ENCODE data around the gene HHEX. TPM values are rescaled to one million over a fixed set of nuclear protein-coding genes. Genes with fewer than 3 reads are reported as not detected.
A peak's percentile ranks its signal among the peaks of the same experiment; 100 is the strongest.
"Not testable (repeated sequence)": the region's sequence is repeated elsewhere in the genome, so short reads cannot be mapped to it uniquely, and the experiment has no call there.

Gene HHEX
- 17.3 and 17.7 TPM in 2 replicates for total RNA-seq (2014; rRNA removed; shearing (Covaris generic))

DNA sequence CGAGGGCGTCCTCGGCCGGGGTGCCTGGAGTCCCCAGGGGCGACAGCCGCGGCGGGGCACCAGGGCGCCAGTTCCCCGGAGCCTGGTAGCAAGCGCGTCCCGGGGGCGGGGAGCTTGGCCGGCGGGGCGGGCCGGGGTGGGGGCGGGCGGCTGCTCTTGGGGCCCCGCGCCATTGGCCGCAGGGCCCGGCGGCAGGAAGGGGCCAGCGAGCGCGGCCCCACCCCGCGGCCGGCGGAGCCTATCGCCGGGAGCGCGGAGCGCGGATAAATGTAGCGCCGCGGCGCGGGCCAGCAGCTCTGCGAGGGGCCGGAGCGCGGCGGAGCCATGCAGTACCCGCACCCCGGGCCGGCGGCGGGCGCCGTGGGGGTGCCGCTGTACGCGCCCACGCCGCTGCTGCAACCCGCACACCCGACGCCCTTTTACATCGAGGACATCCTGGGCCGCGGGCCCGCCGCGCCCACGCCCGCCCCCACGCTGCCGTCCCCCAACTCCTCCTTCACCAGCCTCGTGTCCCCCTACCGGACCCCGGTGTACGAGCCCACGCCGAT is at the start of gene HHEX:
Gene HHEX, plus strand, starts transcription at position 293 of the 548 bp plus-strand sequence. Its CDS starts 32 bp downstream, at position 325.
- Histone ChIP-seq H3K27ac (peak within 1 kb of the TSS; percentile 76), H3K4me3 (peak within 1 kb of the TSS; percentile 94)

DNA sequence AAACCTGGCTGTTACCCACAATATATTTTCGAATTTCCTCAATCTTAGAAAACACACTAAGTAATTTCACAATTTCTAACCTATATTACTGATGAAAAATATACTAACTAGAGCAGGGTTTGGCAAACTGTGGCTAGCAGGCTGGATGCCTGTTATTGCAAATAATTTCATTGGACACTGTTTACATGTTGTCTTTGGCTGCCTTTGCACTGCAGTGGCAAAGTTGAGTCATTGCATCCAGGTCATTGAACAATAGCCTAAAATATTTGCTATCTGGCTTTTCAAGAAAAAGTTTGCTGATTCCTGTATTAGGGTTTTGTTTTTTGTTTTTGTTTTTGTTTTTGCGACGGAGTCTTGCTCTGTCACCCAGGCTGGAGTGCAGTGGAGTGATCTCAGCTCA is 49.6 kb upstream of the HHEX start:
- peak overlapping the region; percentile 43 for H3K27ac ChIP-seq
- H3K4me1 ChIP-seq (replicated peaks): peaks cover 22% of the 10 kb centered on the region
- no peaks in the 10 kb centered on the region for H3K9me3 ChIP-seq (replicated peaks)
- peak in 1 of 2 experiments; percentile 36 for DNase-seq (ENCODE audit: low read depth in 1 of 2, low spot score in 2 of 2)
- H3K36me3 ChIP-seq: peaks cover 88% of the 10 kb centered on the region
- no peaks in the 10 kb centered on the region for H3K27me3 ChIP-seq (replicated peaks)
- H3K4me3 ChIP-seq: no peak overlapping the region

More for the DNA sequence above, at the start of gene HHEX:
- Histone ChIP-seq H3K9me3 (replicated peaks) (peaks cover 3% of the 10 kb centered on the region; the same call in 1 of the 2 replicates), H3K36me3 (peaks cover 57% of the 10 kb centered on the region), H3K4me1 (replicated peaks) (peaks cover 28% of the 10 kb centered on the region), H3K27me3 (replicated peaks) (no peaks in the 10 kb centered on the region)
- peak in 1 of 2 experiments; percentile 72 for DNase-seq (ENCODE audit: low read depth in 1 of 2, low spot score in 2 of 2)

- Histone ChIP-seq H3K27ac (no peak overlapping the region), H3K9me3 (replicated peaks) (no peaks in the 10 kb centered on the region), H3K36me3 (peaks cover 89% of the 10 kb centered on the region), H3K4me1 (replicated peaks) (peaks cover 22% of the 10 kb centered on the region), H3K27me3 (replicated peaks) (no peaks in the 10 kb centered on the region), H3K4me3 (no peak overlapping the region)
- DNase-seq (ENCODE audit: low read depth in 1 of 2, low spot score in 2 of 2): no peak
Observed at GRCh38 chr10:92641492-92641891, 48.3 kb upstream of the HHEX start.

- Histone ChIP-seq H3K4me1 (replicated peaks) (peaks cover 20% of the 10 kb centered on the region), H3K4me3 (no peak overlapping the region), H3K27me3 (replicated peaks) (no peaks in the 10 kb centered on the region), H3K9me3 (replicated peaks) (no peaks in the 10 kb centered on the region), H3K27ac (peak overlapping the region; percentile 78; the same call in 1 of the 2 replicates), H3K36me3 (peaks cover 95% of the 10 kb centered on the region)
- DNase-seq (ENCODE audit: low read depth in 1 of 2, low spot score in 2 of 2): no peak
Observed at GRCh38 chr10:92644921-92645320, 44.8 kb upstream of the HHEX start.

- H3K27me3 ChIP-seq (replicated peaks); DNase-seq (ENCODE audit: low read depth in 1 of 2, low spot score in 2 of 2); H3K9me3 ChIP-seq (replicated peaks); H3K4me1 ChIP-seq (replicated peaks); H3K27ac ChIP-seq; H3K4me3 ChIP-seq: not testable (repeated sequence)
- H3K36me3 ChIP-seq: peaks cover 98% of the 10 kb centered on the region
Observed at GRCh38 chr10:92650864-92651263, 38.9 kb upstream of the HHEX start.

- H3K27ac ChIP-seq: no peak overlapping the region
- no peak for DNase-seq (ENCODE audit: low read depth in 1 of 2, low spot score in 2 of 2)
- H3K27me3 ChIP-seq (replicated peaks): no peaks in the 10 kb centered on the region
- H3K36me3 ChIP-seq: peaks cover 57% of the 10 kb centered on the region
- H3K4me3 ChIP-seq: no peak overlapping the region
- no peaks in the 10 kb centered on the region for H3K9me3 ChIP-seq (replicated peaks)
- H3K4me1 ChIP-seq (replicated peaks): no peaks in the 10 kb centered on the region
Observed at GRCh38 chr10:92655426-92655825, 34.3 kb upstream of the HHEX start.

DNA sequence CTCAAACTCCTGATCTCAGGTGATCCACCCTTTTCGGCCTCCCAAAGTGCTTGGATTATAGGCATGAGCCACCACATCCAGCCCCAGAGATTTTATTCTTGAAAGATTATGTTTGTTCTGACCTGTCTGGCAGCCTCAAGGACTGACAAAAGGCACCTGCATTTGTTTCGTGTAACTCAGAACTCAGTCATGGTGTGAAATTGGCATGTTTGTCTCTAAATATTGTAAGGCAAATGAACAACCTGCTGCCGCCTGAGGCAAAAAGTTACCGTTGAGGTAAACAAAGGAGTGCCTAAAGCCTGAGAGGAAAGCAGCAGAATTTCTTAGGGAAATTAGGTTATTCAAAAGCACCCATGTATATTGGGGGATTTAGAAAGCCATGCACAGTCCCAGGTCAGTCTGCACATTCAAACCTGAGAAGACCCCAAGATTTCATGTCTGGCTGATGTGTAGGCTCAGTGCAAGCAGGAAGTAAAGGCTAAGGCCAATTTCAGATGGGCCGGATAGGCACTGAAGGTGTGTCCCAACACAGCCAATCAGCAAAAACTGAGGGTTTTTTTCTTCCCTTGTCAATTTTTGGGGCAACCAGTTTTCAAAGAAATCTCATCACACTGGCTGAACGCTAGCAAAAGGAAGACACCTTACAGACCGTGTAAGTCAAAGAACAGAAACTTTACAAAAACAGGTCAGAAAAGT is 33.3 kb upstream of the HHEX start:
- H3K36me3 ChIP-seq: peaks cover 49% of the 10 kb centered on the region
- H3K4me1 ChIP-seq (replicated peaks): no peaks in the 10 kb centered on the region
- H3K27me3 ChIP-seq (replicated peaks): no peaks in the 10 kb centered on the region
- no peak overlapping the region for H3K4me3 ChIP-seq
- no peak overlapping the region for H3K27ac ChIP-seq
- no peak for DNase-seq (ENCODE audit: low read depth in 1 of 2, low spot score in 2 of 2)
- no peaks in the 10 kb centered on the region for H3K9me3 ChIP-seq (replicated peaks)

DNA sequence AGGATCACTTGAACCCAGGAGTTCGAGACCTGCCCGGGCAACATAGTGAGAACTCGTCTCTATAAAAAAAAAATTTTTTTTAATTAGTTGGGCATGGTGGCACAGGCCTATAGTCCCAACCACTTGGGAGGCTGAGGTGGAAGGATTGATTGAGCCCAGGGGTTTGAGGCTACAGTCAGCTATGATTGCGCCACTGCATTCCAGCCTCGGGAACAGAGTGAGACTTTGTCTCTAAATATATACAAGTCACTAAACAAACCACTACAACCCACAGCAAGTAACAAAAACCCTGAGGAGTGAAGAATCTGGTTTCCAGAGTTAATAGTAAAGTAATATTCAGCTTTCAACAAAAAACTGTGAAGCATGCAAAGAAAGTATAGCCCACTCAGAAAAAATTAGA is 32.7 kb upstream of the HHEX start:
- Histone ChIP-seq H3K27ac (no peak overlapping the region), H3K4me3 (no peak overlapping the region), H3K4me1 (replicated peaks) (no peaks in the 10 kb centered on the region), H3K36me3 (peaks cover 43% of the 10 kb centered on the region), H3K27me3 (replicated peaks) (no peaks in the 10 kb centered on the region), H3K9me3 (replicated peaks) (no peaks in the 10 kb centered on the region)
- DNase-seq (ENCODE audit: low read depth in 1 of 2, low spot score in 2 of 2): no peak

DNA sequence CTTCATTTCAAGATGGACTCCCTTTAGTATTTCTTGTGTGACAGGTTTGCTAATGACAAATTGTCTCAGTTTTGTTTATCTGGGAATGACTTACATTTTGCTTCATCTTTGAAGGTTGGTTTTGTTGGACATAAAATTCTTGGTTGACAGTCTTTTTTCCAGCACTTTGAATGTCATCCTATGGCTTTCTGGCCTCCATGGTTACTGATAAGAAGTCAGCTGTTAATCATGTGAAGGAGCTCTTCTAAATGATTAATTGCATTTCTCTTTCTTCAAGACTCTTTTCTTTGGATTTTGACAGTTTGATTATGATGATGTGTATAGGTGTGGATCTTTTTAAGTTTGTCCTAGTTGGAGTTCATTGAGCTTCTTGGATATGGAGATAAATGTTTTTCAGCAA is 26.9 kb upstream of the HHEX start:
- no peak overlapping the region for H3K4me3 ChIP-seq
- H3K4me1 ChIP-seq (replicated peaks): no peaks in the 10 kb centered on the region
- H3K9me3 ChIP-seq (replicated peaks): no peaks in the 10 kb centered on the region
- H3K27ac ChIP-seq: no peak overlapping the region
- H3K27me3 ChIP-seq (replicated peaks): no peaks in the 10 kb centered on the region
- H3K36me3 ChIP-seq: no peaks in the 10 kb centered on the region
- DNase-seq (ENCODE audit: low read depth in 1 of 2, low spot score in 2 of 2): no peak

DNA sequence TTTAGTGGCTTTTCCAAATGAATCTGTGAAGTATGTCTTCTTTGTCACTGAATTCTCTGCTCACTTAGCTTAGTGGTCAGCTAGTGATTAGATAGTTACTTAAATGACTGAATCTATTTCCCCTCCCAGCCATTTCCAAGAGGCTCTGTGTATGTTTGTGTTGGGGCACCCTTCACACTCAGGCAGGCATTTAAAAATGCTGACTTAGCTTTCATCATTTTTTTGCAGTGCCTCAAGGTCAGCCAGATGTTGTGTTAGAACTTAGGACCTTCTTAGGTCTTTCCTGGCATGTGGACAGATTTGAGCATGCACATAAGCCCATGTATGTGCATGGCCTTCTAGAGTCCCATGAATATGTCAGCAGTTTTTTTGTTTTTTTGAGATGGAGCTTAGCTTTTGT is 25.4 kb upstream of the HHEX start:
- Histone ChIP-seq H3K27me3 (replicated peaks) (no peaks in the 10 kb centered on the region), H3K4me3 (no peak overlapping the region), H3K36me3 (no peaks in the 10 kb centered on the region), H3K27ac (no peak overlapping the region), H3K9me3 (replicated peaks) (no peaks in the 10 kb centered on the region), H3K4me1 (replicated peaks) (no peaks in the 10 kb centered on the region)
- no peak for DNase-seq (ENCODE audit: low read depth in 1 of 2, low spot score in 2 of 2)

DNA sequence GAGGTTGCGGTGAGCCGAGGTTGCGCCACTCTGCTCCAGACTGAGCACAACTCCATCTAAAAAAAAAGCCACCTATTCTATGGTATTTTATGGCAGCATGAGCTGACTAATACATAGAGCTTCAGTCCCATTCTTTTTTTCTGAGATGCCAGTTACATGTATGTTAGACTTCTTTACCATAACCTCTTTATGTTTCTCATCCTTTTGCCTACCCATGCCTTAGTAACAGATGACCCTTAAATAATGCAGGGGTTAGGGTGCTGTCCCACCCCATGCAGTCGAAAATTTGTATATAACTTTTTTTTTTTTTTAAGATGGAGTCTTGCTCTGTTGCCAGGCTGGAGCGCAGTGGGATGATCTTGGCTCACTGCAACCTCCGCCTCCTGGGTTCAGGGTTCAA is 22.7 kb upstream of the HHEX start:
- no peaks in the 10 kb centered on the region for H3K4me1 ChIP-seq (replicated peaks)
- no peaks in the 10 kb centered on the region for H3K27me3 ChIP-seq (replicated peaks)
- no peaks in the 10 kb centered on the region for H3K9me3 ChIP-seq (replicated peaks)
- H3K36me3 ChIP-seq: no peaks in the 10 kb centered on the region
- no peak overlapping the region for H3K4me3 ChIP-seq
- no peak overlapping the region for H3K27ac ChIP-seq
- DNase-seq (ENCODE audit: low read depth in 1 of 2, low spot score in 2 of 2): no peak

- H3K9me3 ChIP-seq (replicated peaks): no peaks in the 10 kb centered on the region
- no peak overlapping the region for H3K4me3 ChIP-seq
- no peaks in the 10 kb centered on the region for H3K27me3 ChIP-seq (replicated peaks)
- no peaks in the 10 kb centered on the region for H3K4me1 ChIP-seq (replicated peaks)
- no peak overlapping the region for H3K27ac ChIP-seq
- no peaks in the 10 kb centered on the region; the same call in 1 of the 2 replicates for H3K36me3 ChIP-seq
- no peak for DNase-seq (ENCODE audit: low read depth in 1 of 2, low spot score in 2 of 2)
Observed at GRCh38 chr10:92677708-92678107, 12.0 kb upstream of the HHEX start.

DNA sequence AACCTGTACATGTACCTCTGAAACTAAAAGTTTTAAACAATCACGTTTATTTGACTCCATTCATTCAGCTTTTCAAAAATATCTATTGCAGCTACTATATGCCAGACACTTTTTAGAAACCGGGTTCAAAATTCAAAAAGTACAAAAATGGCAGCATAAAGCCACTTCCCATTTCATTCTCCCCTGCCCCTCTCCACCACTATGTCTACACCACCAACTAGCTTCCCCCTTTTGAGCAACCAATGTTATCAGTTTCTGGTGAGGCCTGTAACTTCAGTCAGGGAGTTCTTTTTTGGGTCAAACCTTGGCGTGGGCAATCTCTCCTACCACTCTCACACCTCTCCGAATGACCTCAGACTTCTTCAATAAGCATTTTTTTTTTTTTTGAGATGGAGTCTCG is 11.5 kb upstream of the HHEX start:
- DNase-seq (ENCODE audit: low read depth in 1 of 2, low spot score in 2 of 2): no peak
- no peaks in the 10 kb centered on the region for H3K27me3 ChIP-seq (replicated peaks)
- no peak overlapping the region for H3K27ac ChIP-seq
- H3K4me1 ChIP-seq (replicated peaks): no peaks in the 10 kb centered on the region
- no peaks in the 10 kb centered on the region; the same call in 1 of the 2 replicates for H3K36me3 ChIP-seq
- H3K9me3 ChIP-seq (replicated peaks): no peaks in the 10 kb centered on the region
- H3K4me3 ChIP-seq: no peak overlapping the region

DNA sequence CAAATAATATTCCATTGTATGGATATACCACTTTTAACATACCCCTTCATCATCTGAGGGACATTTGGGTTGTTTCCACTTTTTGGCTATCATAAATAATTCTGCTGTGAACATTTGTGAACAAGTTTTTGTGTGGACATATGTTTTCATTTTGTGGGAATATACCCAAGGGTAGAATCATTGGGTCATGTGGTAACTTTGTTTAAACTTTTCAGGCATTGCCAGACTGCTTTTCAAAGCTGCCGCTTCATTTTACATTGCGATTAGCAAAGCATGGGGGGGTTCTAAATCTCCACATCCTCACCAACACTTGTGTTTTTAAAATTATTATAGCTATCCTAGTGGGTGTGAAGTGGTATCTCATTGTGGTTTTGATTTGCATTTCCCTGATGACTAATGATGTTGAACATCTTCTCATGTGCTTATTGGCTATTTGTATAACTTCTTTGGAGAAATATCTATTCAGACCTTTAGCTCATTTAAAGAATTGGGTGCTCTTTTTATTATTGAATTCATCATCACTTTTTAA is 8.4 kb upstream of the HHEX start:
- Histone ChIP-seq H3K27me3 (replicated peaks) (no peaks in the 10 kb centered on the region), H3K4me1 (replicated peaks) (no peaks in the 10 kb centered on the region), H3K9me3 (replicated peaks) (peaks cover 3% of the 10 kb centered on the region; the same call in 1 of the 2 replicates), H3K27ac (no peak overlapping the region), H3K36me3 (peaks cover 13% of the 10 kb centered on the region), H3K4me3 (no peak overlapping the region)
- DNase-seq (ENCODE audit: low read depth in 1 of 2, low spot score in 2 of 2): no peak
